GM12891 (cell line): ENCODE measurements around the gene LTBP3.

Experiments
- DNase-seq: peaks from one replicate; pipeline ENCODE4 v3.0.0; 2011; ENCODE audit warnings: low spot score; ENCODE audit not compliant: insufficient read length
- FAIRE-seq: peaks from 2 replicates; lab custom pipeline; 2011; peaks lifted over from hg19 to GRCh38; lab: Jason Lieb, UNC
- PAX5 ChIP-seq: IDR thresholded peaks from 2 replicates; pipeline ENCODE4 v1.6.1; 2011; ENCODE audit warnings: low read length, moderate library complexity, mild to moderate bottlenecking; ENCODE audit not compliant: insufficient read depth, severe bottlenecking
- POLR2A ChIP-seq: IDR thresholded peaks from 2 replicates; pipeline ENCODE4 v1.6.1; 2011; ENCODE audit warnings: low read depth, low read length, control low read depth
- POLR2AphosphoS5 ChIP-seq: IDR thresholded peaks from 2 replicates; pipeline ENCODE4 v1.6.1; 2011; ENCODE audit warnings: low read depth, low read length, control low read depth
- POU2F2 ChIP-seq: IDR thresholded peaks from 2 replicates; pipeline ENCODE4 v1.6.1; 2011; ENCODE audit warnings: low read depth, mild to moderate bottlenecking, control low read depth, low read length, moderate library complexity
- SPI1 ChIP-seq: IDR thresholded peaks from 2 replicates; pipeline ENCODE4 v1.6.1; 2011; ENCODE audit warnings: low read depth, low read length, control low read depth
- TAF1 ChIP-seq: IDR thresholded peaks from 2 replicates; pipeline ENCODE4 v1.6.1; 2011; ENCODE audit warnings: low read depth, low read length, control low read depth

The LTBP3 gene

DNA sequence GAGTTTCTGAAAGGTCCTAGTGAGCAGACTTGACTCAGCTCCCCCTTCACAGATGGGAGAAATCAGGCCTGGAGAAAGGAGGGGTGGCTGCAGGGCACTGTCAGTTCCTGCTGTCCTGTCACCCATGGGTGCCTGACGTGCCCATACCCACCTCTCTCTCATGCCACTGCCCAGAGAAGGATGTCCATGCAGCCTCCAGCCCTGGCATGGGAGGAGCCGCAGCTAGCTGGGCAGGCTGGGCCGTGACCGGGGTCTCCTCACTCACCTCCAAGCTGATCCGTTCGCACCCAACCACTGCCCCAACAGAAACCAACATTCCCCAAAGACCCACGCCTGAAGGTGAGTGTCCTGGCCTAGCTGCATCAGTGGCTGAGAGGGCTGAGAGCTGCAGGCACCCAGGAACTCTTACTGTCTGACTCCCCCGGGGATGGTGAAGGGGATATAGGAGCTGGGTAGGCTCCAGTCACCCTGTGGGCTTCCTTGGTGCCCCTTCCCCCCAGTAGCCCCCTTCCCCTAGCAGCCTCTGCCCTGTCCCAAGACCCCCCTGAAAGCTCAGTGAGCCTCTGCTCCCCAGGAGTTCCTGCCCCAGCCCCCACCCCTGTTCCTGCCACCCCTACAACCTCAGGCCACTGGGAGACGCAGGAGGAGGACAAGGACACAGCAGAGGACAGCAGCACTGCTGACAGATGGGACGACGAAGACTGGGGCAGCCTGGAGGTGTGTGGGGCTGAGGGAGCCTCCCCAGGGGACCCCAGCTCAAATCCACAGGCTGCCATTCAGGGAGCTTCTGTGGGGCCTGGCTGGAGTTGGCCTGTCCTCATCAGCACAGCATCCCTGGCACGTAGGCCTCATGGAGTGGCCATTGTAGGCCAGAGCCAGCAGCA lies 21.5 kb downstream of the LTBP3 start:
- FAIRE-seq (no peak), DNase-seq (no peak)
- TF ChIP-seq PAX5 (no peak), SPI1 (no peak), TAF1 (no peak), POLR2A (no peak), POLR2AphosphoS5 (no peak), POU2F2 (no peak)

- no peak for DNase-seq
- no peak for FAIRE-seq
- TF ChIP-seq POU2F2, result no peak
- no peak for TF ChIP-seq SPI1
- no peak for TF ChIP-seq POLR2A
- no peak for TF ChIP-seq POLR2AphosphoS5
- TF ChIP-seq TAF1, result no peak
Observed at GRCh38 chr11:65535102-65535501, 23.1 kb downstream of the LTBP3 start.

GRCh38 chr11:65532388-65533064 lies 25.6 kb downstream of the LTBP3 start:
- TF ChIP-seq TAF1 (no peak), PAX5 (no peak), SPI1 (no peak), POLR2AphosphoS5 (no peak), POU2F2 (no peak), POLR2A (no peak)
- DNase-seq (no peak), FAIRE-seq (no peak)

- DNase-seq, result no peak
- peak; percentile 28 for FAIRE-seq
Observed at GRCh38 chr11:65530157-65530496, 28.0 kb downstream of the LTBP3 start.

DNA sequence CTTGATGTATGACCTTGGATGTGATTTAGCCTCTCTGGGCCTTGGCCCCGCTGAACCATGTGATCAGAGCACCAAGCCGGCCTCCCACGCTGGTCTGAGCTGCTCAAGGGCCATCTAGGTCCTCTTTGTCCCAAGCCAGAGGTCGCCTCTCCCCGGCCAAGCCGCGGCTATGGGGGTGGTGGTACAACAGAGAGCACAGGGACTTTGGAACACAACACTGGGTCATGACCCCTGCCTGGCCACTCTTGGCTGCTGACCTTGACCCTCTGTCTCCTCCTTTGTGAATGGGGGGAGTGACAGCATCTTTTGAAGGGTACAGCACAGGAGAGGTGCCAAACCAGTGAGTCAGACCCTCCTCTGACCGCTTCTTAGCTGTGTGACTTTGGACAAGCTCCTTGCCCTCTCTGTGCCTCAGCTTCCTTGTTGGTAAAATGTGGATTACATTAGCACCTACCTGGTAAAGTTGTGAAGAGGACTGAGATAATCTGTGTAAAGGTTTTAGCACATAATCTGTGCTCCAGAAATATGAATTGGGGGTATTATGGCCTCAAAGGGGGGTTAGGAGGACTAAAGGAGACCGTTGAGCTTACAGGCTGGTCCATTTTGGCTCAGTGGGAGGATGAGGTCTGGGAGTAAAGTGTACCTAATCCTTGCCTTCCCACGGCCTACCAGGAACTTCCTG lies 28.5 kb downstream of the LTBP3 start:
- TF ChIP-seq TAF1, result no peak
- no peak for TF ChIP-seq POLR2A
- TF ChIP-seq POU2F2, result no peak
- no peak for TF ChIP-seq POLR2AphosphoS5
- TF ChIP-seq PAX5, result no peak
- TF ChIP-seq SPI1, result no peak
- FAIRE-seq (no peak), DNase-seq (peak; percentile 2)

More at GRCh38 chr11:65530157-65530496, 28.0 kb downstream of the LTBP3 start:
- TF ChIP-seq POLR2A (no peak), POLR2AphosphoS5 (no peak), TAF1 (no peak), SPI1 (no peak), POU2F2 (no peak), PAX5 (no peak)

- no peak for DNase-seq
- FAIRE-seq, result no peak
- TF ChIP-seq TAF1 (no peak), SPI1 (no peak), POU2F2 (no peak), POLR2AphosphoS5 (no peak), POLR2A (no peak), PAX5 (no peak)
Observed at GRCh38 chr11:65528819-65529350, 29.3 kb downstream of the LTBP3 start.

GRCh38 chr11:65526744-65527143 lies 31.4 kb downstream of the LTBP3 start:
- DNase-seq (no peak), FAIRE-seq (no peak)
- TF ChIP-seq POLR2A (no peak), POLR2AphosphoS5 (no peak), POU2F2 (no peak), TAF1 (no peak), PAX5 (no peak), SPI1 (no peak)

GRCh38 chr11:65525546-65526480 lies 32.3 kb downstream of the LTBP3 start:
- FAIRE-seq, result no peak
- no peak for DNase-seq
- TF ChIP-seq TAF1, result no peak
- TF ChIP-seq POLR2A, result no peak
- no peak for TF ChIP-seq POLR2AphosphoS5
- no peak for TF ChIP-seq SPI1
